ENCODE results near the gene PROKR2.
A peak's percentile ranks its signal among the peaks of the same experiment; 100 is the strongest.

Gene PROKR2

GRCh38 chr20:5342021-5342420 lies 25.3 kb upstream of the PROKR2 start:
- H3K4me3 ChIP-seq (ENCODE audit: low read depth in 1 of 2, low read length in 1 of 2) = no peak overlapping the region
- H3K27me3 ChIP-seq = peaks cover 36% of the 10 kb centered on the region
- peaks cover 4 to 7% of the 10 kb centered on the region in 2 experiments for H3K4me1 ChIP-seq (ENCODE audit: control insufficient read depth in 1 of 2, insufficient read depth in 1 of 2, low read depth in 1 of 2, low read length in 1 of 2)
- no peaks in the 10 kb centered on the region for H3K36me3 ChIP-seq
- H3K27ac ChIP-seq = no peak overlapping the region
- no peak for TF ChIP-seq CTCF (IDR thresholded peaks at IDR 0.05)
- no peaks in the 10 kb centered on the region for H3K9me3 ChIP-seq

GRCh38 chr20:5331340-5331739 lies 14.6 kb upstream of the PROKR2 start:
- H3K27me3 ChIP-seq = peaks cover 68% of the 10 kb centered on the region
- H3K4me3 ChIP-seq (ENCODE audit: low read depth in 1 of 2, low read length in 1 of 2) = no peak overlapping the region
- H3K36me3 ChIP-seq = no peaks in the 10 kb centered on the region
- H3K27ac ChIP-seq = no peak overlapping the region
- no peak for TF ChIP-seq CTCF (IDR thresholded peaks at IDR 0.05)
- H3K4me1 ChIP-seq (ENCODE audit: control insufficient read depth in 1 of 2, insufficient read depth in 1 of 2, low read depth in 1 of 2, low read length in 1 of 2) = peaks cover 0 to 6% of the 10 kb centered on the region in 2 experiments
- H3K9me3 ChIP-seq = no peaks in the 10 kb centered on the region

GRCh38 chr20:5328268-5328667 lies 11.5 kb upstream of the PROKR2 start:
- H3K27me3 ChIP-seq = peaks cover 81% of the 10 kb centered on the region
- no peak overlapping the region for H3K27ac ChIP-seq
- H3K4me1 ChIP-seq (ENCODE audit: control insufficient read depth in 1 of 2, insufficient read depth in 1 of 2, low read depth in 1 of 2, low read length in 1 of 2) = no peaks in the 10 kb centered on the region
- H3K4me3 ChIP-seq (ENCODE audit: low read depth in 1 of 2, low read length in 1 of 2) = no peak overlapping the region
- no peak for TF ChIP-seq CTCF (IDR thresholded peaks at IDR 0.05)
- no peaks in the 10 kb centered on the region for H3K9me3 ChIP-seq
- no peaks in the 10 kb centered on the region for H3K36me3 ChIP-seq

GRCh38 chr20:5327356-5327755 lies 10.6 kb upstream of the PROKR2 start:
- peaks cover 79% of the 10 kb centered on the region for H3K27me3 ChIP-seq
- TF ChIP-seq CTCF (IDR thresholded peaks at IDR 0.05) = no peak
- no peak overlapping the region for H3K27ac ChIP-seq
- no peaks in the 10 kb centered on the region for H3K4me1 ChIP-seq (ENCODE audit: control insufficient read depth in 1 of 2, insufficient read depth in 1 of 2, low read depth in 1 of 2, low read length in 1 of 2)
- H3K4me3 ChIP-seq (ENCODE audit: low read depth in 1 of 2, low read length in 1 of 2) = no peak overlapping the region
- no peaks in the 10 kb centered on the region for H3K36me3 ChIP-seq
- H3K9me3 ChIP-seq = no peaks in the 10 kb centered on the region

- TF ChIP-seq CTCF (IDR thresholded peaks at IDR 0.05) = no peak
- H3K4me3 ChIP-seq (ENCODE audit: low read depth in 1 of 2, low read length in 1 of 2) = peak overlapping the region; percentile 59 to 76
- H3K27ac ChIP-seq = no peak overlapping the region
- peaks cover 4 to 24% of the 10 kb centered on the region in 2 experiments for H3K4me1 ChIP-seq (ENCODE audit: control insufficient read depth in 1 of 2, insufficient read depth in 1 of 2, low read depth in 1 of 2, low read length in 1 of 2)
- H3K27me3 ChIP-seq = peaks cover 65% of the 10 kb centered on the region
- peaks cover 16% of the 10 kb centered on the region for H3K36me3 ChIP-seq
- H3K9me3 ChIP-seq = no peaks in the 10 kb centered on the region
Observed at GRCh38 chr20:5315807-5316187, 957 bp downstream of the PROKR2 start.

- TF ChIP-seq CTCF (IDR thresholded peaks at IDR 0.05) = no peak
- Histone ChIP-seq H3K9me3 (peaks cover 2% of the 10 kb centered on the region), H3K27me3 (peaks cover 46% of the 10 kb centered on the region), H3K4me3 (ENCODE audit: low read depth in 1 of 2, low read length in 1 of 2) (no peak overlapping the region), H3K27ac (no peak overlapping the region), H3K4me1 (ENCODE audit: control insufficient read depth in 1 of 2, insufficient read depth in 1 of 2, low read depth in 1 of 2, low read length in 1 of 2) (peaks cover 7 to 32% of the 10 kb centered on the region in 2 experiments), H3K36me3 (peaks cover 16% of the 10 kb centered on the region)
Observed at GRCh38 chr20:5313916-5314315, 2.8 kb downstream of the PROKR2 start.
